ENCODE measurements around the gene C1QB.

- TF ChIP-seq EZH2phosphoT487 (IDR thresholded peaks at IDR 0.05; ENCODE audit: borderline replicate concordance) (no peak), CTCF (conservative IDR thresholded peaks at IDR 0.05; ENCODE audit: low read length) (no peak)
Observed at GRCh38 chr1:22615886-22616285, 37.1 kb upstream of the C1QB start.
